GM18511 (cell line): ENCODE measurements around the gene ZNF804A.

Experiments
- ATAC-seq: cut with Tn5 transposase; IDR thresholded peaks from one replicate; pipeline ENCODE4 v1.9.1; 2021; ENCODE audit warnings: mild to moderate bottlenecking, moderate library complexity; ENCODE audit not compliant: unreplicated experiment

ZNF804A gene

GRCh38 chr2:184927040-184927439 lies 328.7 kb downstream of the ZNF804A start:
- no peak for ATAC-seq

- no peak for ATAC-seq
These were observed 338.4 kb downstream of the ZNF804A start for GRCh38 chr2:184936761-184937160.

GRCh38 chr2:184938221-184938985 lies 340.1 kb downstream of the ZNF804A start:
- no peak for ATAC-seq

GRCh38 chr2:184945326-184945725 lies 347.0 kb downstream of the ZNF804A start:
- no peak for ATAC-seq

GRCh38 chr2:184945824-184946223 lies 347.5 kb downstream of the ZNF804A start:
- no peak for ATAC-seq

GRCh38 chr2:184956856-184957255 lies 358.5 kb downstream of the ZNF804A start:
- ATAC-seq = no peak

GRCh38 chr2:184971546-184972068 lies 373.3 kb downstream of the ZNF804A start:
- no peak for ATAC-seq
